ENCODE data around the gene RGS14.

GRCh38 chr5:177319913-177320588 is 37.7 kb upstream of the RGS14 start:
- TF ChIP-seq, protein P1, sequence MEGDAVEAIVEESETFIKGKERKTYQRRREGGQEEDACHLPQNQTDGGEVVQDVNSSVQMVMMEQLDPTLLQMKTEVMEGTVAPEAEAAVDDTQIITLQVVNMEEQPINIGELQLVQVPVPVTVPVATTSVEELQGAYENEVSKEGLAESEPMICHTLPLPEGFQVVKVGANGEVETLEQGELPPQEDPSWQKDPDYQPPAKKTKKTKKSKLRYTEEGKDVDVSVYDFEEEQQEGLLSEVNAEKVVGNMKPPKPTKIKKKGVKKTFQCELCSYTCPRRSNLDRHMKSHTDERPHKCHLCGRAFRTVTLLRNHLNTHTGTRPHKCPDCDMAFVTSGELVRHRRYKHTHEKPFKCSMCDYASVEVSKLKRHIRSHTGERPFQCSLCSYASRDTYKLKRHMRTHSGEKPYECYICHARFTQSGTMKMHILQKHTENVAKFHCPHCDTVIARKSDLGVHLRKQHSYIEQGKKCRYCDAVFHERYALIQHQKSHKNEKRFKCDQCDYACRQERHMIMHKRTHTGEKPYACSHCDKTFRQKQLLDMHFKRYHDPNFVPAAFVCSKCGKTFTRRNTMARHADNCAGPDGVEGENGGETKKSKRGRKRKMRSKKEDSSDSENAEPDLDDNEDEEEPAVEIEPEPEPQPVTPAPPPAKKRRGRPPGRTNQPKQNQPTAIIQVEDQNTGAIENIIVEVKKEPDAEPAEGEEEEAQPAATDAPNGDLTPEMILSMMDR (IDR thresholded peaks at IDR 0.05) = no peak
- no peak for TF ChIP-seq ZFX (IDR thresholded peaks at IDR 0.05; ENCODE audit: borderline replicate concordance)
